ENCODE results near the gene LMF2.
A peak's percentile ranks its signal among the peaks of the same experiment; 100 is the strongest.

The LMF2 gene

DNA sequence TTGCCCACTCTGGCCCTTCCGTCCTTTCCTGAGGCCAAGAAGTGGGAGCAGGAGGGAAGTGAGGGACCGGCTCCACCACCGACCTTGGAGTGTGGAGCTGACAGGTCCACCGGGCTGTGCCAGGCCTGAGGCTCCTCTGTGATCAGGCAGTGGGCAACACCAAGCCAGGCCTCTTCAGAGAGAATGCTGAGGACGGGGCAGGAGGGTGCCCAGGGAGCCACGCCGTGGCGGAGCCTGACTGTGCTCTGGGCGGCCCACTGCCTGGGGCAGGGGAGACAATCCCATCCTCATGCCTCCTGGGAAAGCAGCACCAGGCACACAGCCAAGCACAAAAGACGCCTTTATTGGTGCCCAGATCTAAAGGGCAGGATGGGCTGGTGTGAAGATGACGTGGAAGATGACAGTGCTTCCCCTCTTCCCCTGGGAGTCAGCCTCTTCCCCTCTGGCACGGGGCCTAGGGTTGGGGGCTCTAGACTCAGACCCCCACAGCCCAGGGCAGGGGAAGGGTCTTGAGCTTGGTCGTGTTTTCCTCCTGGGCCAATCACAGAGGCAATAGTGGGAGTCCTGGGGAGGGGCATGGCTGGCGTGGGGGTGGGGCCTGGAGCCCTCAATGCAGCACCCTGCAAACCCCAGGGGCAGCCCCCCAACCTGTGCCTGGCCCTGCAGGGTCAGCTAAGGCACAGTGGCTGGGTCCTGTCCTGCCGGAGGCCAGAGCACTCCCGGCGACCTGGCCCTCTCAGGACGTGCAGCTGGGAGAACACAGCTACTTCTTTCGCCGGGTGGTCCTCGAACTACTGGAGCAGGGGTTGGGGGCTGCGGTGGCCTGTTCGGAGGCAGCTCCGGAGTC is 4.7 kb downstream of the LMF2 start:
- no peak for DNase-seq

DNA sequence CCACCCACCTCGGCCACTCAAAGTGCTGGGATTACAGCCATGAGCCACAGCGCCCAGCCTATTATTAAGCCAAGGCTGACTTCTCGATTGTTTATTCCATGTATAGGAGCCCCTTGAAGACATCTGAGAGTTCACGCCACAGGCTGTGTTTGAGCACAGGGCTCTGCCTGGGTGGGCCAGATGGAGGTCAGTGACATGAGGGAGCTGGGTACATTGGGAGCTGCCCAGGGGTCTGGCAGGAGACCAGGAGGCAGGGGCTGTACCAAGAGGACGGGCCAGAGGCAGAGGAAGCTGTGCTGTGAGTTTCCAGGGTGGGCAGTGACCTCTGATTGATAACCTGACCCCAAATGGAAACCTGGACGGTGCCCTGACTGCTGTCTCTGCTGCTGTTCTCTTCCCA is 5.4 kb downstream of the LMF2 start:
- DNase-seq = no peak

DNA sequence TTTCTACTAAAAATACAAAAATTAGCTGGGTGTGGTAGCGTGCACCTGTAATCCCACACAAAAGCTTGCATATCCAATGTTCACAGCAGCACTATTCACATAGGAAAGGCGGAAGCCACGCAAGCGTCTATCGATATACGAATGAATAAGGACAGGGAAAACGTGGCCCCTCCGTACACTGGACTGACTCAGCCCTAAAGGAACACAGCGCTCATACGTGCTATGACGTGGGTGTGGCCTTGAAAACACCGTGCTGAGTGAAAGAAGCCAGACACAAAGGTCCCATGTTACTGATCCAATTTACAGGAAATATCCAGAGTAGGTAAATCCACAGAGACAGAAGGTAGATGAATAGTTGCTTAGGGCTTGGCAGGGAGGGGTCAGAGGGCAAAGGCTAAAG is 7.0 kb downstream of the LMF2 start:
- no peak for DNase-seq

DNA sequence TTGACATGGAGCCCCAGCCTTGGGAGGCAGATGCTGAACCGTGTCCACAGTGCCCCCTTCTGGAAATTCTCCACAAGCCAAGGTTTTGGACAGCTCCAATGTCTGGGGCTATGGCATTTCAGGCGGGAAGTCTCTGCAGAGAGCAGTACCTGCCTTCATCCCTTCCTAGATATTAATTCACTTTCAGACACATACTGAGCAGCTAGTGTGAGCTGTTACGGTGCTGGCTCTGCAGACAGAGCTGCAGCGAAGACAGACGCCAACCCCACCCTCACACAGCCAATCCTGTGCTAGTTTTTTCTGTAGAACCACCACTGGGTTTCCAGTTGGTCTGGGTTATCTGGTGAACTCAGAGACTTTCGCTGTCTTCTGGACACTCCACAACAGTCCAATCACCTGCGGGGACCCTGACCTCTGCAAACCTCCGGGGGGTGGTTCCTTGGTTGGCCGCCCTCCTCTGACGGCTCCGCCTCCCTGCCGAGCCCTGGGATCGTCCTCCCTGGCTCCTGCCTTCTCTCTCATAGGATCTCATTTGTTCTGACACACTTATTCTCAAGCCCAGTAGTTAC is 9.1 kb downstream of the LMF2 start:
- peak; percentile 62 for DNase-seq

DNA sequence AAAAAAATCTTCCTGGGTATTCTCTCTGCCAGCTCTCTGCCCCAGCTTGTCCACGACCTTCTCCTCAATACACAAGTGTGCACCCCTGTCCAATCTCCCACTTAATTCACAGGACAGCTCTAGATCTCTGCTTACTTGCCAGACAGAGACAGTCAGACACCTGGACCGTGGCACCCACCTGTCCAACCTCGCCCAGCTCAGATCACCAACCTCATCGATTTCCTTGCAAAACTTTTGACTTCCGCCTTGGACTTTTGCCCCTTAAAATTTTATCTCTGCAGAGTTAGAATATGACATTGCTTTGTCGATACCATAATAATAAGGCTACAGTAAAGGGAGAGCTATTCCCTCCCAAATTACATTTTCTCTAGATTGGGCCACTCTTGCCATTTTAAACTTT is 10.4 kb downstream of the LMF2 start:
- DNase-seq = no peak

DNA sequence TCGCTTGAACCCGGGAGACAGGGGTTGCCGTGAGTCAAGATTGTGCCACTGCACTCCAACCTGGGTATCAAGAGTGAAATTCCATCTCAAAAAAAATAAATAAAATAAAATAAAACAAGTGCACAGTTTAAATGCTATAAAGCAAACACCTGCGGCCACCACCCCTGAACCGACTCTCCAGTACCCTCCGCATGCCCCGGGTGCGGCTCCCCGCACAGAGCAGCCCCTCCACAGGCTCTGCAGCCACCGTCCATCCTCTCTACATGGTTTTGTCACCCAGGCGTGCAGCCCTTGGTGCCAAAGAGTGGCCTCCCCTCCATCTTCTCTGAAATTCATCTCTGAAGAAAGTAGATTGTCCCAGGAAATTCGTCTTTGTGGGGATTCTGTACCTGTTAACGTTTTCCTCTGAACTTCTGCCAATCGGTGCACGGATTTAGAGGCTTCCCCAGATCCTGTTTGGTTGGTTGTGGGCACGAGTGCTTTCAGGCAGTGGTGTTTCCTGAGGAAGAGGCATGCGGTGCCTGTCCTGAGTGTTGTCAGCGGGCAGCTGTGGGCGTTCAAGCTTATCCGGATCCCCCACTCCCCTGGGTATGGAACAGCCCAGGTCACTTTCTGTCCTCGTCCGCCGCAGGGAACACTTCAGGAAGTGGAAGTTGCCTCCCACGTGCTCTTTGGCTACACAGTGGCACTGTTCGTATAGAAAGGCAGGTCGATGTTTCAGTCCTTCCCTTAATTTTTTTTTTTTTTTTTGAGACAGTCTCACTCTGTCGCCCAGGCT is 16.8 kb downstream of the LMF2 start:
- no peak for DNase-seq

DNA sequence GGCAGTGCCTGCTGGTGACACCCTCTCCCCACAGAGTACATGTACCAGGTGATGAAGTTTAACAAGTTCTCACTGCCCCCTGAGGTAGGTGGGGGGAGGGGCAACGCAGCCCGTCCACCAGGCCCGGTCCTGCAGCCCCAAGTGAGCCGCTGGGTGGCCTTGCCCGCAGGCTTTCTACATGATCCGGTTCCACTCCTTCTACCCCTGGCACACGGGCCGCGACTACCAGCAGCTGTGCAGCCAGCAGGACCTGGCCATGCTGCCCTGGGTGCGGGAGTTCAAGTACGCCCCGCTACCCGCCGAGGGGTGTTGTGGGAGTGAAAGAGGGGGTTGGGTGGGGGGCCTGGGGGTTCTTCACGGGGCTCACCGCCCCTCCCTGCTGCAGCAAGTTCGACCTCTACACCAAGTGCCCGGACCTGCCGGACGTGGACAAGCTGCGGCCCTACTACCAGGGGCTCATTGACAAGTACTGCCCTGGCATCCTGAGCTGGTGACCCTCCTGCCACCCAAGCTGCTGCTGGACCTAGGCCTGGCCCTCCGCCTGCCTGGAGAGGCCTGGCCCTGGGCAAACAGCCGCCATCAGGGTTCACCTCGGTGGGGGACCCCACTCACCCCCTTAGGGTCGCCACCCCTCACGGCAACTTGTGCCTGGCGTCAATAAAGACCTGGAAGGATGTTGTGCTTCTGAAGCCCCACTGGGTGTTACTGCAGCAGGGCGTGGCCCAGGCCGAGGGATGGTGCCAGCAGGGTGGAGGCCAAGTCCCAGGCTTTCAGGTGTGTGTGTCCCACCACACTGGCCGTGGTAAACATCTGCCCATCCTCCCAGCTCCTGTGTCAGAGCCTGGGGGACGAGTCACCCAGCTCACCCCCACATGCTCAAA is 17.9 kb downstream of the LMF2 start:
- no peak for DNase-seq

DNA sequence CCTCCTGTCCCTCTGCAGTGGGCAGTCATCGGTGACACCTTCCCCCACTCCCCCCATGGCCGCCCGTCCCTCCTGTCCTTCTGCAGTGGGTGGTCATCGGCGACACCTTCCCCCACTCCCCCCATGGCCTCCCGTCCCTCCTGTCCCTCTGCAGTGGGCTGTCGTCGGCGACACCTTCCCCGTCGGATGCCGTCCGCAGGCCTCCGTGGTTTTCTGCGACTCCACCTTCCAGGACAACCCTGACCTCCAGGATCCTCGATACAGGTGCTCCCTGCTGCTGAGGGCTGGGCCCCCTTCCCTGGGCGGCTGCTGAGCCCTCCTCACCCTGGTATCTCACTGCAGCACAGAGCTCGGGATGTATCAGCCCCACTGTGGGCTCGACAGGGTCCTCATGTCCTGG is 18.6 kb downstream of the LMF2 start:
- DNase-seq = no peak

DNA sequence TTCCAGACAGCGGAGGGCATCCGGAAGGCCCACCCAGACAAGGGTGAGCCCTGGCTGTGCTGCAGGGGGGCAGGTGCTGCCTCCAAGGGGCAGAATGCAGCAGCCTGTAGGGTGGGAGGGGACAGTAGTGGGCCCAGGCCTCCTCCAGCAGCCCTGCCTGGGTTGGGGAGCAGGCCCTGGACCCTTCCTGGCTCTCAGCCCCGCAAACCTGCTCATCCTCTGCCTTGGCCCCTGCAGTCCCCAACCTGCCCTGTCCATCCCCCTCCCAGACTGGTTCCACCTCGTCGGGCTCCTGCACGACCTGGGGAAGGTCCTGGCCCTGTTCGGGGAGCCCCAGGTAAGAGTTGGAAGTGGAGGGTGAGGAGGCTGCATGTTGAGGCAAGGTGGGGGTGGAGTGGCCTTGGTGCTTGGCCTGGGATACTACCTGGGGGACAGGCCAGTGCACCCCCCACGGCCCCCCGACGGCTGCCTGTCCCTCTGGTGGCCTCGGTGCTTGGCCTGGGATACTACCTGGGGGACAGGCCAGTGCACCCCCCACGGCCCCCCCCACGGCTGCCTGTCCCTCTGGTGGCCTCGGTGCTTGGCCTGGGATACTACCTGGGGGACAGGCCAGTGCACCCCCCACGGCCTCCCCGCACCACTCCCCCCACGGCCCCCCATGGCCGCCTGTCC is 19.4 kb downstream of the LMF2 start:
- peak; percentile 8 for DNase-seq

DNA sequence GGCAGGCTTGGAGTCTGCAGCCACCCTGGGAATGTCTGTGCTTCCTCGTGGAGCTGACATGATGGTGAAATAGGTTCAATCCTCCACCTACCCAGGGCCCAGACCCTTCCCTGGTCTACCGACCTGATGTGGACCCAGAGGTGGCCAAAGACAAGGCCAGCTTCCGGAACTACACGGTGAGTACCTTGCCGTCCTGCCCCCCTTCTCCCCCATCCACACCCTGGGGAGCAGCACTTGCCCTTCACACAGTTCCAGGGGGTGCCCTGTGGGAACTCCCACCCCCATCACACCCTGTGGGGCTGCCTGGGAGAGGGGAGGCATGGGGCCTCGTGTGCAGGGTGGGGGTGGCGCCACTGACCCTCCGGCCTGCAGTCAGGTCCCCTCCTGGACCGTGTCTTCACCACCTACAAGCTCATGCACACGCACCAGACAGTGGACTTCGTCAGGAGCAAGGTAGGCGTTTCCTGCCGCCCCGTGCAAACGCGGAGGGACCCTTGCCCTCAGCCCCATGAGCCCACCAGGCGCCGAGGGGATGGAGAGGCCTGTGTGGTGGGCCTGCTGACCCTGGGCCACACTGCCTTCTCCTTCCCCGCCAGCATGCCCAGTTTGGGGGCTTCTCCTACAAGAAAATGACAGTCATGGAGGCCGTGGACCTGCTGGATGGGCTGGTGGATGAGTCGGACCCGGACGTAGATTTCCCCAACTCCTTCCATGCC is 20.1 kb downstream of the LMF2 start:
- no peak for DNase-seq

DNA sequence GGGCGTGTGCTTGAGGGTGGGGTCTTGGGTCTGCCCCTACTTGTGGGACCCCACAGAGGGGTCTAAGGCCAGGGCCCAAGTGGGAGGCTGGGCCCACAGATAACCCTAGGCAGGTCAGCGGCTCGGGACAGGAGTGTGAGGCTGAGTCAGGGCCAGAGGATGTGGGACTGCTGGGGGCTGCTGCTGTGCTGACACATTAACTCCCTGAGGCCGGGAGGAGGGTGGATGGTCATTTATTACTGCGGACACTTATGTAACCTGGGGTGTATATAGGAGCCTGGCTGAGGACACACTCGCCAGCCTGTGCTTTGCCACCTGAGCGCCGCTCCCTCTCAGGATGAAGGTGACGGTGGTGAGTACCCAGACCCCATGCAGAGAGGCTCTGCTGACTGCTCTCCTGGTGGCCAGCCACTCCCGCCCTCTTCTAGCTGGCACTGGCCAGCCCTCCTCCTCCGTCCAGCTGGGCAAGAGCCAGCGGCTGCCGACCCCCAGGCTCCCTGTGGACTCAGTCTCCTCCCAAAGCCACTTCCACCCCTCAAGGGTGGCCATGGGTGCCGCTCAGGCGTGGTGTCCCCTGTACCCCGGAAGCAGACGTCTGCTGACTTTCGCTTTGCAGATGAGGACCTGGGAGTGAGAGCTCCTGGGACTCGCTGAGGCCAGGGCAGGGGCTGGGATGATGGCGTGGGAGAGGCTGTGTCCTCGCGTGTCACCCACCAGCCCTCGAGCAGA is 20.8 kb downstream of the LMF2 start, which contains the start of gene MIOX:
MIOX (plus strand) TSS at position 299 of the 729 bp plus-strand sequence; CDS start at position 338, 39 bp downstream.
- DNase-seq = no peak

DNA sequence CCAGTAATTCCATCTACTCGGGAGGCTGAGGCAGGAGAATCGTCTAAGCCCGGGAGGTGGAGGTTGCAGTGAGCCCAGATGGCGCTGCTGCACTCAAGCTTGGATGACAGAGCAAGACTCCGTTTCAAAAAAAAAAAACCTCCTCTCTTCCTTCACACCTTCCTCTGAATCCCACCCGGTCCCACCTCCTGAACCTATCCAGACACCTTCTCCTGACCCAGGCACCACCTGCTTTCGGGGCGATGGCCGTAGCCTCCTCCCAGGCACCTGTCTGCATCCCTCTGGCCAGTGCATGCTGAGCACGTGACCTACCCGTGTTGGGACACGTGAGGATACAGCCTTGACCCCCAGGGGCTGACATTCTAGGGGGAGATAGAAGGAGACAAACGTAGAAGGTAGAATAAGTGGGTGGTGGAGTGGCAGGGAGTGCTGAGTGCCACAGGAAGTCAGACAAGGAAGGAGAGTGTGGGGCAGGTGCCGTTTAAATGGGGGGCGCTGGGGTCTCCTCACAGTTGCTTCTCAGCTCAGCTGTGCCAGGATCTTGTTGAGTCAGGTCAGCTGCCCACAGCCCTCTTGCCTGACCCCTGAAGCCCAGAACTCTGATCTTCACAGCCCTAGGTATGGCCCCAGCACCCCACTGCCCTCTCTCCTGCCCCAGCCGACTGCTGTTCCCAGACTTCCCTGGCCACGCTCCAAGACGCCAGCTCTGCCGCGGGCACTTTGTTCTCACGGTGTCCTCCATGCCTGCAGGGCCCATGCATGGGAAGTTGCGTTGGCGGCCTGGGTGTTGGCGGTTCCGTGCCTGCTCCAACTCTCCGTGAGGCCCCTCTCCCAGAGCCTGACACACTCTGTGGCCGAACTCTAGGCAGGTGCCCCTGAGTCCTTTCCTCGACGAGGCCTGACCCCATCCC is 22.0 kb downstream of the LMF2 start:
- no peak for DNase-seq

DNA sequence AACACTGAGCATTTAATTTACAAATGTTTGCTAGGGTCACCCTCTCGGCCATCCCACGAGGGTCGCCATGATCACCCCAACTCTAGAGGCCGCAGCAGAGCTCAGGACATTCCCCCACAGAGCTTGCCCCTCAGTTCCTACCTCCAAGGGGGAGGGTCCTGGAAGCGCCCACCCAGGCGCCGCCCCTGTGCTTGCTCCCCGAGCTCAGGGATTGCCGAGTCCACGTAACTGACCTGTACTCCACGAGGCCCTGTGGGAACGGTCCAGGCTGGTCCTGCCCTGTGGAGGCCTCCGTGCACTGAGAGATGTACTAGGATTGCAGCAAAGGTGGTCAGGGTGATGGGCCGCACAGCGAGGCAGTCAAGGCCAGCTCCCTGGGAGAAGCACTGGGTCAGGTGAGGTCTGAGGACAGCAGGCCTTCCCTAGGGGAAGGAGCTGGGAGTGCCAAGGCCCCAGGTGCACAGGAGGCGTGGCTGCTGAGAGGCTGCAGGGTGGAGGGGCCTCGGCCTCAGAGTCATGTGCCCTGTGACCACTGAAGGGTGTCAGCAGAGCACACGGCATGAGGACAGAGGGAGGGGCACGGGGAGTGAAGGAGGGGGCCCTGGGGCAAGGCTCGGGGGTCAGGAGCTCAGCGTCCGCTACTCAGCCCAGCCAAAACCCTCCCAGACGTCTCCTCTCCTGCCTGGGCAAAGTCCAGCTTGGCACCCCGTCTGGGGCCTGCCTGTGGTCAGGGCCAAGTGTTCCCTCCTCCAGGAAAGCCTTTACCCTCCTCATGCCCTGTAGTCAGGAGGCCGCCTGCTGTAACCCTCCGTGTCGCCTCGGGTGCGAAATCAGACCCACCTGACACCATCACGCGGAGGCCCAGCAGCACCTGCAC is 23.3 kb downstream of the LMF2 start:
- DNase-seq = no peak

DNA sequence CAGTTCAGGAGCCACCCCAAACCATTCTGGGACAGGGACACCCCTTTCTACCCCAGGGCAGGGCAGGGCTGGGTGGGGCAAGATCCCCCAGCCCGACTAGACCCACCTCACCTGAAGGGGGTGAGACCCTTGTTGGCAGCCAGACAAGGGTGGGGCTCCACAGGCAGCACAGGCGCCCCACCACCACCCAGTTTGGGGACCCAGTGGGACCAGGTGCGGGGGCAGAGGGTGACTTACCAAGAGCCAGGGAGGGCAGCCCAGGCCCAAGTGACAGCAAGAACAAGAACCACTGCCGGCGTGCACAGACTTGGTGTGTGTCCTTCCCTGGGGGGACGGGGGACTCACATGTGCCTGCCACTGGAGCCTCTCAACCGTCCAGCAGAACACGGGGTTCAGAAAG is 23.9 kb downstream of the LMF2 start:
- DNase-seq = no peak

DNA sequence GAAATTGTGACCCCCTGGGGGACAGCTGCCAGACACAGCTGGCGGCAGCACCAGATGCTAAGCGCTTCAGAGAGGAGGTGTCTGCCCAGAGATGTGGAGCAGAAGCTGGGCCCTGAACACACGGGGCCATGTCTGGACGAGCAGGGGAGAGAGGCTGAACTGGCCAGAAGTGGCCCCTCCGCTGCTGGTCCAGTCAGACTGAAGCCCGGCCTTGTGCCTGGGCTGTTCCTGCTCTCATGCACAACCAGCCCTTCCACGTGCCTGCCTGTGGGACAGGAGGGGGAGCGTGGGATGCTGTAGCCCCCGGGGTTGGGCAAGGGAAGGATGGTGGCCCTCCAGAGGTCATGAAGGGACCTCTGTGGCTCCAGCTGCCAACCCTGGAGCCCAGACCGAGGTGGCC is 24.4 kb downstream of the LMF2 start:
- no peak for DNase-seq

DNA sequence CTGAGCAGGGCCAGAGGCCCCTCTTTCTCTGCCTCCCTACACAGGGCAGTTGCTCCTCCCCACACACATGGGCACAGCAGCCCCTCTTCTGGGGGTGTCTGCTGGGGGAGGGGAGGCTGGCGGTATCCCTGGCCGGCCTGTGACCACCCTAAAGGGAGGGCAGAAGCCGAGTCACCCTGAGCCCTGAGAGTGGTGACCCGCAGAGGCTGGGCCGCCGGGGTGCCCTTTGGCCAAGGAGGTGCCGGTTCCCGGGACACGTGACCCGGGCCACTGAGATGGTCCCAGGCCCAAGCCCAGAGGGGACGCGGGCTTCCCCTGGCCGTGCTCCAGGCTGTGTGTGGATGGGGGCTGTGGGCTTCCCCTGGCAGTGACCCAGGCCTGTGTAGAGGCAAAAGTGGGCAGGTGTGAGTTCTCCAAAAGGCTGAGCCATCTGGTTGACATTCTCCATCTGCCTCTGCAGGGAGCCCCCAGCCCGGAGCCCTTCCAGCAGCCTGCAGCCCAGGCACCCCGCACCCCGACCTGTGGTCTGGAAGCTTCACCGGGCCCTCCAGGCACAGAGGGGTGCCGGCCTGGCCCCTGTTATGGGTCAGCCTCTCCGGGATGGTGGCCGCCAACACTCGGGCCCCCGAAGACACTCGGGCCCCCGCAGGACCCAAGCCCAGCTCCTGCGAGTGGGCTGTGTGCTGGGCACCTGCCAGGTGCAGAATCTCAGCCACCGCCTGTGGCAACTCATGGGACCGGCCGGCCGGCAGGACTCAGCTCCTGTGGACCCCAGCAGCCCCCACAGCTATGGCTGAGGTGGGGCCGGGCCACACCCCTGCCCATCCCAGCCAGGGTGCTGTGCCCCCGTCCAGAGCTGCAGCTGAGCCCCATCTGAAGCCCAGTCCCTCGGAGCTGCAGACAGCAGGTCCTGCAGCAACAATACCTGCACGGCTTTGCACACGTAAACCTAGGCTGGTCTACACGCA is 25.1 kb downstream of the LMF2 start:
- DNase-seq = no peak

DNA sequence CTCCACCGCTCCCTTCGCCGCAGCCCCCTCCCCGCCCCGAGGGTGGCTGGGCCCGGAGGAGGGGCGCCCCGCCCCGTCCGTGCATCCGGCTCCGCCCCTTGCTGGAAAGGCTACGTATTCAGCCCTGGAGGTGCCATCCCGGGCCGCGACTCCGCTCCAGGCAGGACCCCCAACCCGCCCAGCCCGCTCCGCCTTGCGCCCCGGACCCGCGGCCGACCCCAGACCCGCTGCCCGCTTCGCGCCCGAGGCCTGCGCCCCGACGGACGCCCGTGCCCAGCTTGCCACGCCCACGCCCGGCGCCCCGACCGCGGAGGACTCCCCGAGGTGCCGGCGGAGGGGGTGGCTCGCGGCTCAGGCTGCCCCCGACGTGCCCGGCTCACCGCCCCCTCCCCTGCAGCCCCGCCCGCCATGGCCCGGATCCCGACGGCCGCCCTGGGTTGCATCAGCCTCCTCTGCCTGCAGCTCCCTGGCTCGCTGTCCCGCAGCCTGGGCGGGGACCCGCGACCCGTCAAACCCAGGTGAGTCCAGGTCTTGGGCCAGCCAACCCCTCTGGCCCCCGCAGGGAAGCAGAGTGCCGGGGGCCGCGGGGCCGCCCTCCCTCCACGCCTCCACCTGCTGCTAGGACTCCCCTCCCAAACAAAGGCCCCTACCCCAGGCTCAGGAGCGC is 25.9 kb downstream of the LMF2 start, which contains the start of gene ADM2:
ADM2 (plus strand) TSS at position 104 of the 667 bp plus-strand sequence; CDS start at position 409, 305 bp downstream.
- peak; percentile 74 for DNase-seq
